ENCODE measurements around the gene CLCN6.

Gene CLCN6

GRCh38 chr1:11879311-11880180, 73.6 kb downstream of the CLCN6 start:
- DNase-seq (ENCODE audit: low spot score), result no peak
- ChIA-PET CTCF (interaction anchor here (0.5 to 1.2 kb wide), 4 partner anchors 13 to 243 kb away, joined by 3 to 6 read pairs (median 4); no protein-coding TSS in a partner anchor), POLR2A (ENCODE audit: low non-redundant PET) (no interaction called here)

GRCh38 chr1:11880181-11880575, 74.2 kb downstream of the CLCN6 start:
- no peak for DNase-seq (ENCODE audit: low spot score)
- H3K27ac ChIP-seq, result no peak overlapping the region
- no peak for TF ChIP-seq CTCF (conservative IDR thresholded peaks at IDR 0.05; ENCODE audit: low read depth)
- CTCF ChIA-PET, result interaction anchor here (0.7 to 1.1 kb wide), 4 partner anchors 14 to 87 kb away, joined by 3 to 4 read pairs (median 4); no protein-coding TSS in a partner anchor
- POLR2A ChIA-PET (ENCODE audit: low non-redundant PET), result no interaction called here

More at GRCh38 chr1:11879311-11880180, 73.6 kb downstream of the CLCN6 start:
- no peak for TF ChIP-seq CTCF (conservative IDR thresholded peaks at IDR 0.05; ENCODE audit: low read depth)
- H3K27ac ChIP-seq, result no peak overlapping the region

- ChIA-PET CTCF (interaction anchor here (0.6 to 1.1 kb wide), 3 partner anchors 17 to 117 kb away, joined by 3 to 6 read pairs (median 4); no protein-coding TSS in a partner anchor), POLR2A (ENCODE audit: low non-redundant PET) (no interaction called here)
- no peak overlapping the region for H3K27ac ChIP-seq
- DNase-seq (ENCODE audit: low spot score), result no peak
- no peak for TF ChIP-seq CTCF (conservative IDR thresholded peaks at IDR 0.05; ENCODE audit: low read depth)
Measured at GRCh38 chr1:11880911-11881748, 75.1 kb downstream of the CLCN6 start.

GRCh38 chr1:11881749-11882441, 75.9 kb downstream of the CLCN6 start:
- no peak for DNase-seq (ENCODE audit: low spot score)
- POLR2A ChIA-PET (ENCODE audit: low non-redundant PET), result no interaction called here

GRCh38 chr1:11882814-11883538, 77.0 kb downstream of the CLCN6 start:
- no peak for TF ChIP-seq CTCF (conservative IDR thresholded peaks at IDR 0.05; ENCODE audit: low read depth)
- no peak for DNase-seq (ENCODE audit: low spot score)
- no peak overlapping the region for H3K27ac ChIP-seq
- POLR2A ChIA-PET (ENCODE audit: low non-redundant PET), result no interaction called here
- CTCF ChIA-PET, result interaction anchor here (1.1 kb wide), 1 partner anchor 11 kb away, joined by 3 read pairs; no protein-coding TSS in a partner anchor

More at GRCh38 chr1:11881749-11882441, 75.9 kb downstream of the CLCN6 start:
- no peak overlapping the region for H3K27ac ChIP-seq
- no peak for TF ChIP-seq CTCF (conservative IDR thresholded peaks at IDR 0.05; ENCODE audit: low read depth)
- CTCF ChIA-PET, result interaction anchor here (0.6 to 1.1 kb wide), 3 partner anchors 12 to 118 kb away, joined by 3 to 6 read pairs (median 3); no protein-coding TSS in a partner anchor

Data from RWPE1 (cell line).